ENCODE data around the gene OXER1. TPM values are rescaled to one million over a fixed set of nuclear protein-coding genes. Genes with fewer than 3 reads are reported as not detected.
"Not testable (repeated sequence)": the region's sequence is repeated elsewhere in the genome, so short reads cannot be mapped to it uniquely, and the experiment has no call there.

The OXER1 gene
- total and polyA plus RNA-seq, 9 of the 15 experiments (the other 6 are each of a cell fraction or from before 2014, with no cell fraction given), result not detected

DNA sequence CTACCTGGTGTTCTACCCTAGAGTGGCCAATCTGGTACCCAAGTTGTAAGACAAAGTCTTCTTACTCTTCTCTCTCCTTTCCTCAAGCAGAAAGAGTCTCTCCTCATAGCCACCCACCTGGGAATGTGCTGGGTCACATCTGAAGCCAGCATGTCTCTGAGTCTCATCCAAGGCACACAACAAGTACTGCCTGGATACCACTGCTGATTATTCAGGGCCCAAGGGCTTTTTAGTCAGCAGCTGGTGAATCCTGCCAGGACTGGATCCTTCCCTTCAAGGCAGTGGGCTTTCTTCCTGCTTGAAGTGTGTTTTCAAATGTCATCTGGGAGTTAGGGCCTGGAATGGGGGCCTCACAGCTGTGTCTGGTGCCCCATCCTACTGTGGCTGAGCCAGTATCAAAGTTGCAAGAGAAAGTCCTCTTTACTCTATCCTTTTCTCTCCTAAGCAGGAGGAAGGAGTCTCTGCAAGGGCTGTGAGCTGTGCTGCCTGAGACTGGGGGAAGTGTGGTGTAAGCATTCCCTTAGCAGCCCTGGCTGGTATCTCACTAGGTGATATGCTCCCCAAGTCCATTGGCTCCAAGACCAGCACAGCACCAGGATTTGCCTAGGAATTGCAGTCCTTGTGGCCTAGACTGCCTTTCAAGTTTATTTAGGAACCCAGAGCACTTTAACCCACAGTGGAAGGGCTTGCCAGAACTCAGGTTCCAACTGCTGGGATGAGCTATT, 27.2 kb downstream of the OXER1 start:
- Histone ChIP-seq H3K9ac (ENCODE audit: insufficient read depth in 1 of 2, low read depth in 2 of 2, low read length in 2 of 2) (no peak overlapping the region), H3K9me1 (ENCODE audit: control insufficient read depth, insufficient read depth, low read length) (no peaks in the 10 kb centered on the region), H3K36me3 (ENCODE audit: control insufficient read depth, insufficient read depth, low read length) (no peaks in the 10 kb centered on the region), H3K79me2 (ENCODE audit: control insufficient read depth, insufficient read depth, low read length) (no peaks in the 10 kb centered on the region), H4K20me1 (replicated peaks; ENCODE audit: control insufficient read depth, insufficient read depth, low read length) (no peaks in the 10 kb centered on the region), H3K9me3 (replicated peaks; ENCODE audit: control insufficient read depth, insufficient read depth, low read depth, low read length) (no peaks in the 10 kb centered on the region), H3K4me3 (no peak overlapping the region), H3K27me3 (ENCODE audit: control insufficient read depth in 2 of 2, insufficient read depth in 2 of 2, low read length in 2 of 2) (peaks cover 0 to 6% of the 10 kb centered on the region in 2 experiments; a peak in 1 of 5 replicates), H3K4me1 (replicated peaks in 1 of 2; ENCODE audit: control insufficient read depth in 2 of 2, insufficient read depth in 2 of 2, low read length in 2 of 2) (no peaks in the 10 kb centered on the region), H2AFZ (ENCODE audit: low read depth, low read length) (no peak overlapping the region), H3K27ac (ENCODE audit: extremely low read depth, low read depth, low read length) (no peak overlapping the region), H3K4me2 (ENCODE audit: insufficient read depth, low read length) (no peak overlapping the region)
- DNase-seq (ENCODE audit: extremely low read depth in 1 of 4, low spot score in 3 of 4), result no peak
- BruUV-seq (replicated peaks), result no TSS peak
- CTCF ChIA-PET (ENCODE audit: low intra/inter-chr PET ratio), result no interaction called here
- TF ChIP-seq MCM5 (IDR thresholded peaks at IDR 0.05; ENCODE audit: low read depth) (no peak), NR1H2 (CRISPR knock-in tag; IDR thresholded peaks at IDR 0.05) (no peak)
- FAIRE-seq, result no peak
- POLR2A ChIA-PET, result no interaction called here
- ATAC-seq, result no peak
- intact Hi-C loops (cut with micrococcal nuclease), result no loop called here
- in situ Hi-C loops (cut with MboI), result no loop called here

DNA sequence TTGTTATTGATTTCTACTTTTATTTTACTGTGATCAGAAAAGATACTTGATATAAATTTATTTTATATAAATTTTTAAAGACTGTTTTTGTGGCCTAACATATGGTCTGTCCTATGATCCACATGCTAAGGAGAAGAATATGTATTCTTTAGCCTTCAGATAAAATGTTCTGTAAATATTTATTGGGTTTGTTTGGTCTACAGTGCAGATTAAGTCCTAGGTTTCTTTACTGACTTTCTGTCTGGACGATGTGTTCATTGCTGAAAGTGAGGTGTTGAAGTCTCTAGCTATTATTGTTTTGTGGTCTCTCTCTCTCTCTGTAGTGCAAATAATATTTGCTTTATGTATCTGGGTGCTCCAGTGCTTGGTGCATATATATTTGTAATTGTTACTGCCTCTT, 30.1 kb downstream of the OXER1 start:
- no peaks in the 10 kb centered on the region for H3K79me2 ChIP-seq (ENCODE audit: control insufficient read depth, insufficient read depth, low read length)
- ATAC-seq, result no peak
- WGBS (ENCODE audit: insufficient coverage, low coverage, missing lambda C conversion rate), result 0% methylated on average over 1 of the region's 1 CpG
- ChIA-PET CTCF (ENCODE audit: low intra/inter-chr PET ratio) (no interaction called here), POLR2A (no interaction called here)
- no peaks in the 10 kb centered on the region; the same call in 1 of the 2 replicates for H3K9me3 ChIP-seq (replicated peaks; ENCODE audit: control insufficient read depth, insufficient read depth, low read depth, low read length)
- in situ Hi-C loops (cut with MboI), result no loop called here
- H2AFZ ChIP-seq (ENCODE audit: low read depth, low read length), result no peak overlapping the region
- no peaks in the 10 kb centered on the region for H3K27me3 ChIP-seq (ENCODE audit: control insufficient read depth in 2 of 2, insufficient read depth in 2 of 2, low read length in 2 of 2)
- no peaks in the 10 kb centered on the region for H3K4me1 ChIP-seq (replicated peaks in 1 of 2; ENCODE audit: control insufficient read depth in 2 of 2, insufficient read depth in 2 of 2, low read length in 2 of 2)
- intact Hi-C loops (cut with micrococcal nuclease), result no loop called here
- no peaks in the 10 kb centered on the region for H3K36me3 ChIP-seq (ENCODE audit: control insufficient read depth, insufficient read depth, low read length)
- no peak overlapping the region for H3K4me3 ChIP-seq
- DNase-seq (ENCODE audit: extremely low read depth in 1 of 4, low spot score in 3 of 4), result no peak
- no peak overlapping the region for H3K27ac ChIP-seq (ENCODE audit: extremely low read depth, low read depth, low read length)
- H4K20me1 ChIP-seq (replicated peaks; ENCODE audit: control insufficient read depth, insufficient read depth, low read length), result no peaks in the 10 kb centered on the region
- H3K9me1 ChIP-seq (ENCODE audit: control insufficient read depth, insufficient read depth, low read length), result no peaks in the 10 kb centered on the region
- no peak for FAIRE-seq
- no peak overlapping the region for H3K9ac ChIP-seq (ENCODE audit: insufficient read depth in 1 of 2, low read depth in 2 of 2, low read length in 2 of 2)
- no peak overlapping the region for H3K4me2 ChIP-seq (ENCODE audit: insufficient read depth, low read length)
- BruUV-seq (replicated peaks), result no TSS peak
- TF ChIP-seq TAF15 (IDR thresholded peaks at IDR 0.05; ENCODE audit: low read depth, low read length), result no peak
- TF ChIP-seq POLR2A (conservative IDR thresholded peaks at IDR 0.05), result no peak
- TF ChIP-seq THRAP3 (IDR thresholded peaks at IDR 0.05; ENCODE audit: borderline replicate concordance), result no peak

DNA sequence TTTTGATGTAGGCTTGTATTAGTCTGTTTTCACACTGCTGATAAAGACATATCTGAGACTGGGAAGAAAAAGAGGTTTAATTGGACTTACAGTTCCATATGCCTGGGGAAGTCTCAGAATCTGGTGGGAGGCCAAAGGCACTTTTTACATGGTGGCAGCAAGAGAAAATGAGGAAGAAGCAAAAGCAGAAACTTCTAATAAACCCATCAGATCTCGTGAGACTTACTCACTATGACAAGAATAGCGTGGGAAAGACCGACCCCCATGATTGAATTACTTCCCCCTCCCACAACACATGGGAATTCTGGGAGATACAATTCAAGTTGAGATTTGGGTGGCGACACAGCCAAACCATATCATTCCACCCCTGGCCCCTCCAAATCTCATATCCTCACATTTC, 32.6 kb downstream of the OXER1 start:
- H2AFZ ChIP-seq (ENCODE audit: low read depth, low read length); ATAC-seq; H3K9ac ChIP-seq (ENCODE audit: insufficient read depth in 1 of 2, low read depth in 2 of 2, low read length in 2 of 2); H3K9me3 ChIP-seq (replicated peaks; ENCODE audit: control insufficient read depth, insufficient read depth, low read depth, low read length); in situ Hi-C loops (cut with MboI); H3K4me1 ChIP-seq (replicated peaks in 1 of 2; ENCODE audit: control insufficient read depth in 2 of 2, insufficient read depth in 2 of 2, low read length in 2 of 2); H3K4me3 ChIP-seq; H3K27me3 ChIP-seq (ENCODE audit: control insufficient read depth in 2 of 2, insufficient read depth in 2 of 2, low read length in 2 of 2); H3K36me3 ChIP-seq (ENCODE audit: control insufficient read depth, insufficient read depth, low read length); H3K9me1 ChIP-seq (ENCODE audit: control insufficient read depth, insufficient read depth, low read length); H3K27ac ChIP-seq (ENCODE audit: extremely low read depth, low read depth, low read length); H4K20me1 ChIP-seq (replicated peaks; ENCODE audit: control insufficient read depth, insufficient read depth, low read length); CTCF ChIA-PET (ENCODE audit: low intra/inter-chr PET ratio); H3K4me2 ChIP-seq (ENCODE audit: insufficient read depth, low read length); BruUV-seq (replicated peaks); intact Hi-C loops (cut with micrococcal nuclease); H3K79me2 ChIP-seq (ENCODE audit: control insufficient read depth, insufficient read depth, low read length); FAIRE-seq; DNase-seq (ENCODE audit: extremely low read depth in 1 of 4, low spot score in 3 of 4): not testable (repeated sequence)
- POLR2A ChIA-PET, result interaction anchor here (0.6 kb wide), 1 partner anchor 38 kb away, joined by 3 read pairs; no protein-coding TSS in a partner anchor
- 0% methylated on average over 4 of the region's 4 CpGs for WGBS (ENCODE audit: insufficient coverage, low coverage, missing lambda C conversion rate)
